Measurements from ENCODE around the gene OPN1SW.

OPN1SW gene

DNA sequence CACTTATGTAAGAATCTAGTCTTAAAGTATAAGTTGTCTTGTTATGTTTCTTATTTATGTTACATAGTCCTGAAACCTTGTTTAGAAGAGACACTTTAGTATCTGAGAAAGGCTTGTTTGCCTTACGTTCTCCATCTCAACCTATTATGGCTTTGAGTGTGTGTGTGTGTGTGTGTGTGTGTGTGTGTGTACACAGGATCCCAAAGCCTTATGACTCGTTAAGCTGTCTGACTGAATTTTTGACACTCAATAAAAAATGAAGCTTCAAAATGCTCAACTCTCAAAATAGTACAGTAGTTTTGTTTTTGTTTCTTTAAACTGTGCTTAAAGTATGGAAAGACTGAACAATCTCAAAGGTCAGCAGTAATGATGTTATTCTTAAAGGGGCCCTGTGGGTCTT is 18.4 kb downstream of the OPN1SW start:
- TF ChIP-seq, protein P1, sequence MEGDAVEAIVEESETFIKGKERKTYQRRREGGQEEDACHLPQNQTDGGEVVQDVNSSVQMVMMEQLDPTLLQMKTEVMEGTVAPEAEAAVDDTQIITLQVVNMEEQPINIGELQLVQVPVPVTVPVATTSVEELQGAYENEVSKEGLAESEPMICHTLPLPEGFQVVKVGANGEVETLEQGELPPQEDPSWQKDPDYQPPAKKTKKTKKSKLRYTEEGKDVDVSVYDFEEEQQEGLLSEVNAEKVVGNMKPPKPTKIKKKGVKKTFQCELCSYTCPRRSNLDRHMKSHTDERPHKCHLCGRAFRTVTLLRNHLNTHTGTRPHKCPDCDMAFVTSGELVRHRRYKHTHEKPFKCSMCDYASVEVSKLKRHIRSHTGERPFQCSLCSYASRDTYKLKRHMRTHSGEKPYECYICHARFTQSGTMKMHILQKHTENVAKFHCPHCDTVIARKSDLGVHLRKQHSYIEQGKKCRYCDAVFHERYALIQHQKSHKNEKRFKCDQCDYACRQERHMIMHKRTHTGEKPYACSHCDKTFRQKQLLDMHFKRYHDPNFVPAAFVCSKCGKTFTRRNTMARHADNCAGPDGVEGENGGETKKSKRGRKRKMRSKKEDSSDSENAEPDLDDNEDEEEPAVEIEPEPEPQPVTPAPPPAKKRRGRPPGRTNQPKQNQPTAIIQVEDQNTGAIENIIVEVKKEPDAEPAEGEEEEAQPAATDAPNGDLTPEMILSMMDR (IDR thresholded peaks at IDR 0.05), result no peak
- Histone ChIP-seq H3K9me3 (ENCODE audit: control insufficient read depth, low read length) (no peaks in the 10 kb centered on the region), H3K36me3 (ENCODE audit: control insufficient read depth, insufficient read depth, low read length) (no peaks in the 10 kb centered on the region), H3K27ac (no peak overlapping the region), H3K9ac (no peak overlapping the region), H3K27me3 (ENCODE audit: control insufficient read depth, insufficient read depth, low read length) (no peaks in the 10 kb centered on the region), H3K4me1 (no peaks in the 10 kb centered on the region), H3K4me3 (ENCODE audit: low read depth, low read length) (no peak overlapping the region), H2AFZ (no peak overlapping the region), H3K4me2 (ENCODE audit: low read length) (no peak overlapping the region), H3K79me2 (peaks cover 4% of the 10 kb centered on the region)

DNA sequence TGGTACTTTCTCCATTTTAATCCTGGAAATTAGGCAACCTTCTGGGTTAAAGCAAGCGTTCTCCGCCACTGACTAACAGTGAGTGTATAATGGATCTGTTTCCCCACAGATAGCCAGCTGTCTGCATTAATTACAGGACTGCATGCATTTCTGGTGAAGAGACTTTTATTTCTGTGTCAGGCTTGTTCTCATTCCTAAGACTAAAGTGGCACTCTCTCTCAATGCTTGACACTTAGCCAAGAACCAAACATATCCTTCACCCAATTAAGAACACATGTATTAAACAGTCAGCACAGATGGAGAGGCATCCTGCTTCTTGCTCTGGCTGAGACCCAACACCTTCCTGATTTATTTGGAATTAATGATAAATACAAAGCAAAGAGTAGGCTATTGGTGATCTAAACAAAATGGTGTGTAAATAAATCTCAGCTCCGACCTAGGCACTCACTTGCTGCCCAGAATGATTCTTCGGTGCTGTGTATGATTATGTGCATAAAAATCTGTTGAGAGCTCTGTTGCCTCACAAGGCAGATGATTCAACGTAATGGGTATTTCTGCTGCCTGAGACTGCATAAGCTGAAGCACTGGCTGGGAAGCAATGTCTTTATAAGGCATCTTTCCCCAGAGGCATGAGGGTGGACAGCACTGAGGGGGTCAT is 19.6 kb downstream of the OPN1SW start:
- Histone ChIP-seq H3K27ac (no peak overlapping the region), H3K27me3 (ENCODE audit: control insufficient read depth, insufficient read depth, low read length) (no peaks in the 10 kb centered on the region), H3K79me2 (peaks cover 4% of the 10 kb centered on the region), H3K9me3 (ENCODE audit: control insufficient read depth, low read length) (no peaks in the 10 kb centered on the region), H3K4me1 (no peaks in the 10 kb centered on the region), H3K4me2 (ENCODE audit: low read length) (no peak overlapping the region), H3K36me3 (ENCODE audit: control insufficient read depth, insufficient read depth, low read length) (no peaks in the 10 kb centered on the region), H3K9ac (no peak overlapping the region), H3K4me3 (ENCODE audit: low read depth, low read length) (no peak overlapping the region), H2AFZ (no peak overlapping the region)
- TF ChIP-seq, protein P1 (IDR thresholded peaks at IDR 0.05), result no peak

DNA sequence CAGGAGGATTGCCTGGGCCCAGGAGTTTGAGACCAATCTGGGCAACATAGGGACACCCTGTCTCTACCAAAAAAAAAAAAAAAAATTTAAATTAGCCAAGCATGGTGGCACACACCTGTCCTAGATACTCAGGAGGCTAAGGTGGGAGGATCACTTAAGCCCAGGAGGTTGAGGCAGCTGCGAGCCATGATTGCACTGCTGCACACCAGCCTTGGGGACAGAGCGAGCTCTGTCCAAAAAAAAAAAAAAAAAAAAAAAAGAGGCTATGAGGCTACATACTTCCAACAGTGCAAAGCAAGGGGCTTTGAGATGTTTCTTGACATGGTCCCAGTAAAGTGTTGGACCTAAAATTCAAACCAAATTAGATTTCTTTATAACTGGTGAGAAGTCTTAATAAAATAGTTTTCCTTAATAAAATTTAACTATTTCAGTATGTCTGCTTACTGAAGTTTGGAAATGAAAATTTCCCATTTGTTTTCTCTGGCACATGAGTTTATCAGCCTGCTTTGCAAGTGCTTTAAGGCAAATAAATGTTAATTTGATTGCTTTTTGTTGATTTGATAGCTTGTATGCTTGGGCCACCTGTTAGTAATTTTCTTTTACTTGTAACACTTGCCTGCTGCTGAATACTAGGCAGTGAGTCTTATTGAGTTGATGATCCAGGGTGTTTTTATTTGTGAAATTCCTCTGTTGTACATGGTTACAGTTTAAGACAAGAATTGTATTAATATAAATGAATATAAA is 20.3 kb downstream of the OPN1SW start:
- TF ChIP-seq, protein P1 (IDR thresholded peaks at IDR 0.05), result no peak
- H3K36me3 ChIP-seq (ENCODE audit: control insufficient read depth, insufficient read depth, low read length), result no peaks in the 10 kb centered on the region
- no peaks in the 10 kb centered on the region for H3K4me1 ChIP-seq
- no peak overlapping the region for H3K4me3 ChIP-seq (ENCODE audit: low read depth, low read length)
- H3K27me3 ChIP-seq (ENCODE audit: control insufficient read depth, insufficient read depth, low read length), result no peaks in the 10 kb centered on the region
- no peak overlapping the region for H3K27ac ChIP-seq
- no peaks in the 10 kb centered on the region for H3K9me3 ChIP-seq (ENCODE audit: control insufficient read depth, low read length)
- H3K9ac ChIP-seq, result no peak overlapping the region
- H2AFZ ChIP-seq, result no peak overlapping the region
- H3K4me2 ChIP-seq (ENCODE audit: low read length), result no peak overlapping the region
- H3K79me2 ChIP-seq, result peaks cover 5% of the 10 kb centered on the region

DNA sequence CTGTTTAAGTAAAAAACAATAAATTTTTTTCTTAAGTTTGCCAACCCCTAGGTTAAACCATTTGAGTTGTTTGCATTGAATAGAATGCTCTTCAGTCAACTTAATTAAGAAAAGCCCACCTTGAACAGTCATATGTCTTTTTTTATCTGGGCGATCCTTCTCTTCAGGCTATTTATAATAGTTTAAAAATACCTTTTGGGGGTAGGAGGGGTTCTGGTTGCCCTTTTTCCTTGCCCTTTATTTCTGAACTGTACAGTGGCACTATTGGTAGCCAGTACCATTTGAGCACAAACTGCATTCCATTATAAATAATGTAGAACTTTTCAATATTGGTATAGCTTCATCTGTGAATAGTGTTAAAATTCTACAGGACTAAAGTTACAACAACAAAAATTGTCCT is 23.3 kb downstream of the OPN1SW start:
- Histone ChIP-seq H3K4me2 (ENCODE audit: low read length) (no peak overlapping the region), H3K4me3 (ENCODE audit: low read depth, low read length) (no peak overlapping the region), H3K27ac (no peak overlapping the region), H3K79me2 (peaks cover 19% of the 10 kb centered on the region), H3K9me3 (ENCODE audit: control insufficient read depth, low read length) (no peaks in the 10 kb centered on the region), H2AFZ (no peak overlapping the region), H3K9ac (no peak overlapping the region), H3K4me1 (no peaks in the 10 kb centered on the region), H3K36me3 (ENCODE audit: control insufficient read depth, insufficient read depth, low read length) (no peaks in the 10 kb centered on the region), H3K27me3 (ENCODE audit: control insufficient read depth, insufficient read depth, low read length) (no peaks in the 10 kb centered on the region)
- TF ChIP-seq, protein P1 (IDR thresholded peaks at IDR 0.05), result no peak
